Stimulated activated CD8-positive, alpha-beta memory T cell treated with anti-CD3 and anti-CD28 coated beads, Interleukin-4, amount 100 ng/mL, for 4 hours (primary cell): ENCODE data around the gene RBM3.
A peak's percentile ranks its signal among the peaks of the same experiment; 100 is the strongest.
"Not testable (repeated sequence)": the region's sequence is repeated elsewhere in the genome, so short reads cannot be mapped to it uniquely, and the experiment has no call there.

Experiments used
- DNase-seq, 2 donors: peaks; one replicate each; pipeline ENCODE4 v3.0.0-alpha.2; 2020; ENCODE audit warnings: low read depth in 2 of 2, low spot score in 1 of 2

Gene RBM3

GRCh38 chrX:48574270-48575266, at the start of gene RBM3:
RBM3 (plus strand) TSS chrX:48574484; CDS start chrX:48575181, 697 bp downstream.
- DNase-seq = peak; percentile 80 to 86

GRCh38 chrX:48525853-48526252, 48.4 kb upstream of the RBM3 start:
- DNase-seq = not testable (repeated sequence)

GRCh38 chrX:48530736-48531135, 43.5 kb upstream of the RBM3 start:
- DNase-seq = no peak

- no peak for DNase-seq
Observed at GRCh38 chrX:48531358-48531959, 42.8 kb upstream of the RBM3 start.

GRCh38 chrX:48532161-48532560, 42.1 kb upstream of the RBM3 start:
- DNase-seq = no peak

- DNase-seq = no peak
Observed at GRCh38 chrX:48533165-48533564, 41.1 kb upstream of the RBM3 start.

GRCh38 chrX:48538641-48539344, 35.5 kb upstream of the RBM3 start:
- DNase-seq = no peak

- DNase-seq = peak; percentile 86 to 96
Observed at GRCh38 chrX:48539345-48540027, 34.8 kb upstream of the RBM3 start, which contains the start of gene TBC1D25. TBC1D25 (plus strand) TSS chrX:48539714; CDS start chrX:48539798, 84 bp downstream.

- DNase-seq = peak; percentile 7 to 12
Observed at GRCh38 chrX:48540028-48540375, 34.3 kb upstream of the RBM3 start.

GRCh38 chrX:48540480-48540879, 33.8 kb upstream of the RBM3 start:
- no peak for DNase-seq

- DNase-seq = no peak
Observed at GRCh38 chrX:48541140-48541814, 33.0 kb upstream of the RBM3 start.

GRCh38 chrX:48548871-48549270, 25.4 kb upstream of the RBM3 start:
- no peak for DNase-seq

GRCh38 chrX:48555731-48556325, 18.5 kb upstream of the RBM3 start:
- DNase-seq = not testable (repeated sequence)

- DNase-seq = no peak
Observed at GRCh38 chrX:48558271-48558670, 16.0 kb upstream of the RBM3 start.

GRCh38 chrX:48559636-48560035, 14.6 kb upstream of the RBM3 start:
- no peak for DNase-seq

- DNase-seq = no peak
Observed at GRCh38 chrX:48560056-48560455, 14.2 kb upstream of the RBM3 start.

GRCh38 chrX:48560681-48561080, 13.6 kb upstream of the RBM3 start:
- DNase-seq = no peak

- DNase-seq = no peak
Observed at GRCh38 chrX:48569958-48570357, 4.3 kb upstream of the RBM3 start.

GRCh38 chrX:48573690-48574269, 504 bp upstream of the RBM3 start:
- DNase-seq = no peak

- DNase-seq = no peak
Observed at GRCh38 chrX:48575642-48576041, 1.4 kb downstream of the RBM3 start.
